Measurements from ENCODE around the gene CATSPERD.
"Not testable (repeated sequence)": the region's sequence is repeated elsewhere in the genome, so short reads cannot be mapped to it uniquely, and the experiment has no call there.

CATSPERD gene

DNA sequence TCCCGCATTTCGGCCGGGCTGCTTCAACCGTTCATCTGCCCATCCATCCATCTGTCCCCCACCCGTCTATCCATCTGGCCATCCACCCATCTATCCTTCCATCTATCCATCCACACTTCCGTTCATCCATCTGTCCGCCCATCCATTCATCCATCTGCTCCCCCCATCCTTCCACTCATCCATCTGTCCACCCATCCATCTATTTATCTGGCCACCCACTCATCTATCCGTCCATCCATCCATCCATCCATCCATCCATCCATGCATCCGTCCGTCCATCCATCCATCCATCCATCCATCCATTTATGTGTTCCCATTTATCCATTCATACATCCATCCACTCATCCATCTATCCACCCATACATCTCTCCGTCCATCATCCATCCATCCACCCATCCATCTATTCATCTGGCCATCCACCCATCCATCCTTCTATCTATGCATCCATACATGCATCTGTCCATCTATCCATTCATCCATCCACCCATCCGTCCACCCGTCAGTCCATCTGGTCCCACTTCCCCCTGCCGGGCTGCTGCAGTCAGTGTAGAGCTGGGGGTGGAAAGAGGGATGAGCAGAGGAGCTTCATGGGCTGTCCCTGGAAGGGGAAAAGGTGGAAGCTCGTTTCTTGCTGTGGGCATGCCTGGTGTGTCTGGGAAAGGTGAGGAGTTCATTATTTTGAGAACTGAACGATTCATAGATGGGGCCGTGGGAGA is 38.9 kb upstream of the CATSPERD start:
- Mint-ChIP-seq H3K27me3 (no peaks in the 10 kb centered on the region), H3K9me3 (no peaks in the 10 kb centered on the region), H3K4me1 (peaks cover 27% of the 10 kb centered on the region), H3K4me3 (peak overlapping the region; percentile 74), H3K36me3 (no peaks in the 10 kb centered on the region), H3K27ac (peak overlapping the region; percentile 38)

DNA sequence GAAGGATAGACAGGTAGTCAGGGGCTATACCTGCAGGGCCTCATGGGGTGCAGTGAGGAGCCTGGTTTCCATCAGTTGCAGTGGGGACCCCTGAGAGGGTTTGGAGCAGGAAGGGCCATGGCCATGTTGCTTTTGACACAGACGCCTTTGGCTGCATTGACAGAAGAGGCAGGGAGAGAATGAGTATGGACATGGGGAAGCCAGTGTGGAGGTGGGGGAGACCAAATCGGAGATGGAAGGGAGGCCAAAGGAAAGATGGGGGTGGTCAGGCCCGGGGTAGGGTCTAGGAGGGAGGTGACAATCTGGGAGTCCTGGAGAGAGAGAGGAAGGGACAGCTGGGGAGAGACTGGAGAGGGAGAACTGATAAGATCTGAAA is 38.3 kb upstream of the CATSPERD start:
- Mint-ChIP-seq H3K4me1 (peaks cover 27% of the 10 kb centered on the region), H3K9me3 (no peaks in the 10 kb centered on the region), H3K27me3 (no peaks in the 10 kb centered on the region), H3K4me3 (peak overlapping the region; percentile 74), H3K36me3 (no peaks in the 10 kb centered on the region), H3K27ac (peak overlapping the region; percentile 38)

DNA sequence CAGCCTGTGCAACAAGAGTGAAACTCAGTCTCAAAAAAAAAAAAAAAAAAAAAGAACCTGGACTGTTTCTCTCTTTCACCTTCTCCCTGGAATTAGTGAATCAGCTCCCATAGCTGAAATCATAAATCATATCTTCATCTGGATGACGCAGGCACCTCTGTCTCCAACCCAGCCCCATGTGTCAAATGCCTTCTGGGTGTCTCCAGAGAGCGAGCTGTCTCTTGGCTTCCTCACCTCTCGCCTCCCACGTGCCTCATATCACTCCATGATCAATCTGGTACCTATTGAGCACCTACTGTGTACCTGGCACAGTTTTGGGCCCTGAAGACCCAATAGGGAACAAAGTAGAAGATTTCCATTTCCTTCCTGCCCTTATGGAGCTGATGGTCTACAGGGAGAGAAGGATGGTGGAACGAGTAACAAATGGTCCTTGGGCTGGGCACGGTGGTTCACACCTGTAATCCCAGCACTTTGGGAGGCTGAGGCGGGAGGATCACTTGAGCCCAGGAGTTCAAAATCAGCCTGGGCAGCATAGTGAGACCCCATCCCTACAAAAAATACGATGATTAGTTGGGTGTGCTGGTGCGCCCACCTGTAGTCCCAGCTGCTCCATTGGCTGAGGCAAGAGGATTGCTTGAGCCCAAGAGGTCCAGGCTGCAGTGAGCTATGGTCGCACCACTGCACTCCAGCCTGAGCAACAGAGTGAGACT is 37.1 kb upstream of the CATSPERD start:
- peaks cover 30% of the 10 kb centered on the region for H3K4me1 Mint-ChIP-seq
- no peaks in the 10 kb centered on the region for H3K27me3 Mint-ChIP-seq
- peak overlapping the region; percentile 52 for H3K4me3 Mint-ChIP-seq
- H3K9me3 Mint-ChIP-seq = no peaks in the 10 kb centered on the region
- peak overlapping the region; percentile 76 for H3K27ac Mint-ChIP-seq
- H3K36me3 Mint-ChIP-seq = no peaks in the 10 kb centered on the region

DNA sequence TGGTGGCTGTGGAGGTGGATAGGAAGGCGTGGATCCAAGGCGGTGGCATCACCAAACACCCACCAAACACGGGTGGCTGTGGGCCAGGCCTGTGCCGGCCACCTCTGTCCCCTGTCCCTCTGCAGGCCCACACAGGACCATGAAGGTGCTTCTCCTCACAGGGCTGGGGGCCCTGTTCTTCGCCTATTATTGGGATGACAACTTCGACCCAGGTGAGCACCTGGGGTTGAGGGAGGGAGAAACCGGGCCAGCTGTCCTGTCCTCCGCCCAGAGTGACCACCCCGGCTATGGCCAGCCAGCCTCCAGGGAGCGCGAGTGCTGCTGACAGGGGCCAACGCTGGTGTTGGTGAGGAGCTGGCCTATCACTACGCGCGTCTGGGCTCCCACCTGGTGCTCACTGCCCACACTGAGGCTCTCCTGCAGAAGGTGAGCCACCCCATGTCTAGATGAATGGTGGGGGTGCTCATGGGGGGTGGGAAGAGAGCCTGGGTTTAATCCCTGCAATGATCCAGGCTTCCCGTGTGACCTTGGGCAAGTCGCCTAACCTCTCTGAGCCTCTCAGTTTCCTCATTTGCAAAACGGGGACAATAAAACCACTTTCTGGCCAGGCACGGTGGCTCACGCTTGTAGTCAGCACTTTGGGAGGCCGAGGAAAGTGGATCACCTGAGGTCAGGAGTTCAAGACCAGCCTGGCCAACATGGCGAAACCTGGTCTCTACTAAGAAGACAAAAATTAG is 35.6 kb upstream of the CATSPERD start:
- no peak overlapping the region for H3K27ac Mint-ChIP-seq
- no peaks in the 10 kb centered on the region for H3K9me3 Mint-ChIP-seq
- no peak overlapping the region for H3K4me3 Mint-ChIP-seq
- no peaks in the 10 kb centered on the region for H3K27me3 Mint-ChIP-seq
- no peaks in the 10 kb centered on the region for H3K36me3 Mint-ChIP-seq
- peaks cover 30% of the 10 kb centered on the region for H3K4me1 Mint-ChIP-seq

DNA sequence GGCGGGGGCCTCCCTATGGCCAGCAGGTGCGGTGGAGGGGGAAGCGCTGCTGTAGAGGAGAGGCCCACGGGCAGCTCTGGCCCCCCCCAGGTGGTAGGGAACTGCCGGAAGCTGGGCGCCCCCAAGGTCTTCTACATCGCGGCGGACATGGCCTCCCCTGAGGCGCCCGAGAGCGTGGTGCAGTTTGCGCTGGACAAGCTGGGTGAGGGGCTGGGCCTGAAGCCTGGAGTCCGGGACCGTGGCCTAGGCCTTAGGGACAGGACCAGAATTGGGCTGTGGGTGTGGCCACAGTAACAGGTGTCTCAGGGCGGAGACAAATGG is 34.2 kb upstream of the CATSPERD start:
- H3K27me3 Mint-ChIP-seq = no peaks in the 10 kb centered on the region
- H3K4me1 Mint-ChIP-seq = peaks cover 26% of the 10 kb centered on the region
- no peaks in the 10 kb centered on the region for H3K9me3 Mint-ChIP-seq
- H3K27ac Mint-ChIP-seq = no peak overlapping the region
- peak overlapping the region; percentile 84 for H3K4me3 Mint-ChIP-seq
- H3K36me3 Mint-ChIP-seq = peaks cover 8% of the 10 kb centered on the region

DNA sequence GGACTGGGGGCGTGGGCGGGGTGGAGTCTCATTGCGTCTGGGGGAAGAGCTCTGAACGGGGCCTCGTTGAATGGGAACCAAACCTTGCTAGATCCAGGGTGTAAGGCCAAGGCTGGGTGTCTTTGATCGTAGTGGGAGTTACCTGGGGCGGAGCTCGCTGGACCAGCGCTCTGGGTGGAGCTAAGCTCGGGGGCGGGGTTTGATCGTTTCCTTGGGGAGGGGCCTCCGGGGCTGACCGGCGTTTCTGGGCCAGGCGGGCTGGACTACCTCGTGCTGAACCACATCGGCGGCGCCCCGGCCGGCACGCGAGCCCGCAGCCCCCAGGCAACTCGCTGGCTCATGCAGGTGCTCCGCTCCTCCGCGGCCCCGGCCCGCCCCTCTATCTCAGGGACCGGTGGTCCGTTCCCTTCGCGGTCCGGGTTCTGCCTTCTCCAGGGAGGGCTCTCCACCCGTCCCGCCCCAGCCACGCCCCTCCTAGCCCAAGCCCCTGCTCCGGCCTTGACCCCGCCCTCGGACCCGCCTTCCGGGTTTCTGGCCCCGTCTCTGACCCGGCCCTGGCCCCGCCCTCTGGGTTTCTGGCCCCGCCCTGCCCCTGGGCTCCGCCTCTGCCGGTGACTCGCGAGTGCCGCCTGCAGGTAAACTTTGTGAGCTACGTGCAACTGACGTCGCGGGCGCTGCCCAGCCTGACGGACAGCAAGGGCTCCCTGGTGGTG is 33.6 kb upstream of the CATSPERD start:
- Mint-ChIP-seq H3K4me3 (peak overlapping the region; percentile 84), H3K36me3 (peaks cover 8% of the 10 kb centered on the region), H3K27me3 (no peaks in the 10 kb centered on the region), H3K9me3 (no peaks in the 10 kb centered on the region), H3K4me1 (peaks cover 21% of the 10 kb centered on the region), H3K27ac (no peak overlapping the region)

DNA sequence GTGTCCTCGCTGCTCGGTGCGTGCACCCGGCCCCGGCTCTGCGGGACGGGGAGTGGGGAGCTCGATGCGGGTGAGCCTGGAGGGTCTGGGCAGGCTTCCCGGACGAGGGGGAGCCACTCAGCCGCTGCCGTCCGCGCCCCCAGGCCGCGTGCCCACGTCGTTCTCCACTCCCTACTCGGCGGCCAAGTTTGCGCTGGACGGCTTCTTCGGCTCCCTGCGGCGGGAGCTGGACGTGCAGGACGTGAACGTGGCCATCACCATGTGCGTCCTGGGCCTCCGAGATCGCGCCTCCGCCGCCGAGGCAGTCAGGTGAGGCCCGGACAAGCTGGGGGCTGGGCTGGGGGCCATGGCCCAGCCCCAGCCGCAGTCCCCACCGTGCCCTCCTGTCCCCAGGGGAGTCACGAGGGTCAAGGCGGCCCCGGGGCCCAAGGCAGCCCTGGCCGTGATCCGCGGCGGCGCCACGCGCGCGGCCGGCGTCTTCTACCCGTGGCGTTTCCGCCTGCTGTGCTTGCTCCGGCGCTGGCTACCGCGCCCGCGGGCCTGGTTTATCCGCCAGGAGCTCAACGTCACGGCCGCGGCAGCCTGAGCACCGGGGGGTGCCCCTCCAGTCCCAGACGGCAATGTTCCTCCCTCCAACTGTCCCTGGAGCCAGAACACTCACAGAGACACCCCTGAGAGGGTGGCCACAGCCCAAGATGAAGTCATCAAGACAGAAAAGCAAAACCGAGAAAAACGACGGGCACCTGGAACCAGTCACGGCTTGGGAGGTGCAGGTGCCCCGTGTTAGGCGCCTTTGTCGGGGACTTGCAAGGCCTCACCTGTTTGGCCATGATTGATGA is 32.9 kb upstream of the CATSPERD start:
- Mint-ChIP-seq H3K4me3 (peak overlapping the region; percentile 84), H3K4me1 (peaks cover 14% of the 10 kb centered on the region), H3K9me3 (no peaks in the 10 kb centered on the region)

DNA sequence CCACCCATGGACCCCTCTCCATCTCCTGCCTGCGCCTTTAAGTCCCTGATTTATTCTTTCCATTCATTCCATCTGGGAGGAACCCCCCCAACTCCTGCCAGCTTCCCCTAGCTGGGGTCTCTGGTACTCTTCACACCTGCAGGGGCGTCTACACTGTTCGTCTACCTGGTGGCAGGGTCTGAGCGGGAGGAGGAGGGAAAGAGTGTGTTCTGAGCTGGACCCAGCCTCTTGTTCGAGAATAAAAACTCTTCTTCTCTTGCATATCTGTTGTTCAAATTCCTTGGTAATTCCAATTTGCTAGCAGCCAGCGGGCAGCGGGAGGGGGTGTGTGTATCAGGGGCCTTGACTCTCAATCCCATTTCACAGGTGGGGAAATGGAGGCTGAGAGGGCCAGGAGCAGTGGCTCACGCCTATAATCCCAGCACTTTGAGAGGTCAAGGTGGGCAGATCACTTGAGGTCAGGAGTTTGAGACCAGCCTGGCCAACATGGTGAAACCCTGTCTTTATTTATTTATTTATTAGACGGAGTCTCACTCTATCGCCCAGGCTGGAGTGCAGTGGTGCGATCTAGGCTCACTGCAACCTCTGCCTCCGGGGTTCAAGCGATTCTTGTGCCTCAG is 32.1 kb upstream of the CATSPERD start:
- Mint-ChIP-seq H3K4me1 (peaks cover 11% of the 10 kb centered on the region), H3K4me3 (peak overlapping the region; percentile 72), H3K36me3 (peaks cover 14% of the 10 kb centered on the region)
- H3K9me3 Mint-ChIP-seq, H3K27ac Mint-ChIP-seq, H3K27me3 Mint-ChIP-seq: not testable (repeated sequence)

More for the DNA sequence above, 32.9 kb upstream of the CATSPERD start:
- Mint-ChIP-seq H3K27ac (no peak overlapping the region), H3K27me3 (no peaks in the 10 kb centered on the region), H3K36me3 (peaks cover 12% of the 10 kb centered on the region)

DNA sequence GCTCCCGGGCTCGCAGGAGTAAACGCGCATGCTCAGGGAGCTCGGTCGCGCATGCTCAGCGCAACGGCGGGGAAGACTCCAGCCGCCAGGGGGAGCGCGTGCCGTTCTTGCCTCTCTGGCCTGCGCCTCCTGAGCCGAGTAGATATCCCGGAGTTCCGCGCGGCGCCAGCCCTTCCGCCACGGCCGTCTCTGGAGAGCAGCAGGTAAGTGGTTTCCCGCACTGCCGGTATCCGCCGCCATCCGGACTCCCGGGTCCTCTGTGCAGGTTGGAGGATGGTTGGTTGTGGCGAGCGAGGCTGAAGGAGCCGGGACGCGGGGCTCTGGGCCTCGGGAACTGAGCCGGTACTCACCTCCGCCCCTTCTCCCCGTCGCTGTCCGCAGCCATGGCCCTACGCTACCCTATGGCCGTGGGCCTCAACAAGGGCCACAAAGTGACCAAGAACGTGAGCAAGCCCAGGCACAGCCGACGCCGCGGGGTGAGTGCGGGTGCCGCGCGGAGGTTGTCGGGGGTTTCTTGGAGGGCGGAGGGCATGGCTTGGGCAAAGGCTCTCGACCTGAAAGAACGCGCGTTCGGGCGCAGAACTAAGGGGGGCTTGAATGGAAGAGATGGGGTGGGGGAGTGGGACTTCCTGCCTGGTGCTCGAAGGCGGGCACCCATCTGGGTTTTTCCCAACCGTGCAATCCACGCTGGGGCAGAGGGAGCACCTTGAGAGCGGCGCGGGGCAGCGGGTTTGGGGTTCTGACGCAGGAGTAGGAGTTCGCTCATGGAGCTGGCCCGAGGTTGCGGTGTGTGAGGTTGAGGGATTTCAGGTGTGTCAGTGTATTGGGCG is 30.1 kb upstream of the CATSPERD start, which contains the start of gene RPL36:
Gene RPL36, plus strand, starts transcription at position 171 of the 830 bp plus-strand sequence. Its CDS starts 213 bp downstream, at position 384.
- Mint-ChIP-seq H3K4me3 (peak within 1 kb of the TSS; percentile 98), H3K36me3 (peaks cover 14% of the 10 kb centered on the region), H3K4me1 (peaks cover 11% of the 10 kb centered on the region), H3K27me3 (no peaks in the 10 kb centered on the region), H3K9me3 (no peaks in the 10 kb centered on the region), H3K27ac (peak within 1 kb of the TSS; percentile 99)

DNA sequence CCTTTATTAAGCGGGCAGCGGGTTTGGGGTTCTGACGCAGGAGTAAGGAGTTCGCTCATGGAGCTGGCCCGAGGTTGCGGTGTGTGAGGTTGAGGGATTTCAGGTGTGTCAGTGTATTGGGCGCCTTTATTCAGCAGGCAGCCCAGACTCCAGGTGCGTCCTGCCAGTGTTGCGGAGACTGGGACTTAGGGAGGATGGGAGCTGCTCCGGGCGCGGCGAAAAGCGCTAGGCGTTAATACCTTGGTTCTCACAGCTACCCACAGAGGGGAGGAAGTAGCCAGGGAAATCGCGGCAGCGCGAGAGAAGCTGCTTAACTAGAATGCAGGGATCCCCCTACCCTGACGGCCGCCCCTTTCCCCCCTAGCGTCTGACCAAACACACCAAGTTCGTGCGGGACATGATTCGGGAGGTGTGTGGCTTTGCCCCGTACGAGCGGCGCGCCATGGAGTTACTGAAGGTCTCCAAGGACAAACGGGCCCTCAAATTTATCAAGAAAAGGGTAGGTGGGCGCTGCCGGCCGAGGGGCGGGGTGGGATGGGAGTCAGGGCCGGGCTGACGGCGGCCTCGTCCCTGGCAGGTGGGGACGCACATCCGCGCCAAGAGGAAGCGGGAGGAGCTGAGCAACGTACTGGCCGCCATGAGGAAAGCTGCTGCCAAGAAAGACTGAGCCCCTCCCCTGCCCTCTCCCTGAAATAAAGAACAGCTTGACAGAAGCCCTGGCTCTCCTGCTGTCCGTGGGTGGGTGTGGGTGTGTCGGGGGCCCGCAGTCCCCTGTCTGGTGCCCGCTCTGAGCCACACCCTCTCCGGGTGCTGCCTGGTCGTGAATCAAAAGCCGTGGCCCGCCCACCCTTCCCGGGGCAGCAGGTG is 29.2 kb upstream of the CATSPERD start:
- Mint-ChIP-seq H3K27ac (peak overlapping the region; percentile 99), H3K4me3 (peak overlapping the region; percentile 98), H3K36me3 (peaks cover 14% of the 10 kb centered on the region), H3K9me3 (no peaks in the 10 kb centered on the region), H3K4me1 (peaks cover 11% of the 10 kb centered on the region), H3K27me3 (no peaks in the 10 kb centered on the region)

DNA sequence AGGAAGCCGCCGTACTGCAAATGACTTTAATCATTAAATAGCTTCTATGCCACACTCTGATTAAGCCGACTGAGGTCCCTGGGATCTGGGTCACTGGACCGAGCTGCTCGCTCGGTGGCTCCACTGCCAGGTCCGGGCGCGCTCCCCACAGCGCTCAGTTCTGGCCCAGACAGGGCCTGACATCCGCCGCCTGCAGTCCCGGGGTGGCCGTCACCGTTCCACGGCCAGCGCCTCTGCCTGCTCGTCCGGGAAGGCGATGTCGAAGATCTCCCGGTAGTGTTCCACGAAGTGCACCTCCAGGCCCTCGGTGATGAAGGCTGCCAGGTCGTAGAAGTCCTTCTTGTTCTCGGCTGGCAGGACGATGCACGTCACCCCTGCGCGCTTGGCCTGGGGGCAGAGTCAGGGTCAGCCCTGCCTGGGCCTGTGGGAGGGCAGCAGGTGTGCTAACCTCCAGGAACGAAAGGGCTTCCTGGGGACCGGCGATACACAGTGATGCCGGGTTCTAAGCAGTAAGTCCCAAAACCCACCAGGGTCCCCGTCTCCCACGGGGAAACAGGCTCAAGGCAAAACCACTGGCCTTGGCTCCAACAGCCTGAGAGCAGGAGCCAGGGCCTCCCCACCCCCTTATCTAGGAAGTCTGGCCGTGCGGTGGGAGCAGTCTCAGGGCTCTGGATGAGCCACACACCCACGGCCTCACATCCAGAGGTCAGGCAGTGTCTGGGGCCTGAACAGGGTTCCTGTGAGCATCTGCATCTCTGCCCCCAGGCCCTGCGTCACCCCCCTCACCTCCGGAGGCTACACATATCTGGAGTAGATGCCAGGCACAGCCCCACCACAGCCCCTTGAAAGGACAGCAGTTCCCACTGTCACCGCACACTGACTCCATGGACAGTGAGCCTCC is 28.4 kb upstream of the CATSPERD start:
- H3K36me3 Mint-ChIP-seq = peaks cover 14% of the 10 kb centered on the region
- no peaks in the 10 kb centered on the region for H3K27me3 Mint-ChIP-seq
- H3K27ac Mint-ChIP-seq = peak overlapping the region; percentile 99
- H3K4me1 Mint-ChIP-seq = peaks cover 11% of the 10 kb centered on the region
- peak overlapping the region; percentile 98 for H3K4me3 Mint-ChIP-seq
- no peaks in the 10 kb centered on the region for H3K9me3 Mint-ChIP-seq

DNA sequence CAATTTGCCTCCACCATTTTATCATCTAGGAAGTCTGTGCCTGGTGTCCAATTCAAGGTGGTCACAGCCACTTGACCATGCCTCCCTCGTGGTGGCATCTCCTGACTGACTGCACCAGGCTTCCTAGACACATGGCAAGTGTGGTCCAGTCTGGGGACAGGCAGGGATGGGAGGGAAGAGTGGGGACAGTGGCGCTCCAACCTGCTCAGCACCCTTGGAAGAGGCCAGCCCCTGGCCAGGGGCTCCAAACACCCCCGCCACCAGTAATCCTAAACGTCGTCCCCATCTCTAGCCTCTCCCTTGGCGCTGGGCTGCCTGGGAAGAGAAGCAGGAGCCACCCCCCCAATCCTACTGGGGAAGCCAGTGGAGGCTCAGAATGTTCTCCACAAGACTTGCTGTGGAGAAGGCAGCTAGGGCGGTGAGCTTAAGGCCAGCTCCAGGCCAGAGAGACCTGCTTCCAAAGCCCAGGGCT is 27.7 kb upstream of the CATSPERD start:
- Mint-ChIP-seq H3K27ac (peak overlapping the region; percentile 99), H3K36me3 (peaks cover 14% of the 10 kb centered on the region), H3K4me3 (peak overlapping the region; percentile 98), H3K9me3 (no peaks in the 10 kb centered on the region), H3K27me3 (no peaks in the 10 kb centered on the region), H3K4me1 (peaks cover 11% of the 10 kb centered on the region)
